ENCODE results near the gene NR1D1. TPM values are rescaled to one million over a fixed set of nuclear protein-coding genes. Genes with fewer than 3 reads are reported as not detected.

Gene NR1D1
- total and polyA plus RNA-seq, 2 of the 13 experiments (the other 11 are each of a cell fraction or from before 2014, with no cell fraction given), result 2.1 to 2.7 TPM

- no peak overlapping the region for H3K27ac ChIP-seq (ENCODE audit: extremely low read length, insufficient read depth, low read length)
- H3K79me2 ChIP-seq (ENCODE audit: insufficient read depth, low read length), result peaks cover 8% of the 10 kb centered on the region
- no peak for ATAC-seq
- FAIRE-seq, result no peak
- H2AFZ ChIP-seq (ENCODE audit: low read length), result no peak overlapping the region
- no peaks in the 10 kb centered on the region for H4K20me1 ChIP-seq (ENCODE audit: insufficient read depth, low read length)
- DNase-seq (ENCODE audit: low spot score), result no peak
- ChIA-PET CTCF (ENCODE audit: low intra/inter-chr PET ratio, low total read pairs) (no interaction called here), POLR2A (interaction anchor here (0.5 to 4.2 kb wide), 10 partner anchors 10 to 145 kb away, joined by 3 to 23 read pairs (median 4); partner anchors contain the start of genes MED24 and NR1D1)
- in situ Hi-C loops (cut with HindIII; ENCODE audit: extremely low pct_ligation_motif_present, low pct_unique_long_range_greater_than_20kb) (no loop called here), intact Hi-C loops (cut with micrococcal nuclease; ENCODE audit: unreplicated experiment) (no loop called here)
- 79% methylated on average over 10 of the region's 11 CpGs for WGBS (ENCODE audit: low lambda C conversion rate)
- peaks cover 88% of the 10 kb centered on the region for H3K4me1 ChIP-seq (ENCODE audit: insufficient read depth, low read length)
- H3K9me3 ChIP-seq (ENCODE audit: low read length), result no peaks in the 10 kb centered on the region
- no peak overlapping the region for H3K9ac ChIP-seq (ENCODE audit: insufficient read depth, low read depth, low read length)
- TF ChIP-seq PATZ1 (CRISPR knock-in tag; IDR thresholded peaks at IDR 0.05) (peak; percentile 19; the same call in 1 of the 2 replicates), SRSF1 (optimal IDR thresholded peaks at IDR 0.05; ENCODE audit: low read depth, low read length) (no peak), HNRNPL (IDR thresholded peaks at IDR 0.05; ENCODE audit: low read depth, low read length) (0 out of 2 replicates have a peak, but pooled peaks have one; percentile 59)
- no peak overlapping the region for H3K4me2 ChIP-seq (ENCODE audit: low read depth, low read length)
- H3K4me3 ChIP-seq (replicated peaks in 1 of 3; ENCODE audit: insufficient read depth in 1 of 3, low read depth in 2 of 3, low read length in 3 of 3), result no peak overlapping the region
- H3K36me3 ChIP-seq (replicated peaks in 1 of 2; ENCODE audit: control insufficient read depth in 1 of 2, insufficient read depth in 2 of 2, low read length in 2 of 2), result no peaks in the 10 kb centered on the region
- H3K27me3 ChIP-seq (ENCODE audit: control insufficient read depth in 1 of 2, insufficient read depth in 2 of 2, low read length in 2 of 2), result peaks cover 0 to 15% of the 10 kb centered on the region in 2 experiments; a peak in 4 of 5 replicates
- BruUV-seq (replicated peaks), result no TSS peak
These were observed 34.4 kb downstream of the NR1D1 start for GRCh38 chr17:40065769-40066510.
